HG03066 (cell line): Measurements from ENCODE around the gene NKX6-2.

Experiments used
- ATAC-seq: cut with Tn5 transposase; IDR thresholded peaks from one replicate; pipeline ENCODE4 v1.9.1; 2021; ENCODE audit warnings: low read depth; ENCODE audit not compliant: unreplicated experiment

The NKX6-2 gene

GRCh38 chr10:132813560-132814468 is 27.9 kb upstream of the NKX6-2 start:
- ATAC-seq, result no peak

- no peak for ATAC-seq
Observed at GRCh38 chr10:132813001-132813401, 27.1 kb upstream of the NKX6-2 start.

- no peak for ATAC-seq
Observed at GRCh38 chr10:132812520-132812919, 26.6 kb upstream of the NKX6-2 start.

GRCh38 chr10:132811891-132812481 is 26.0 kb upstream of the NKX6-2 start:
- no peak for ATAC-seq

GRCh38 chr10:132810807-132811700 is 25.1 kb upstream of the NKX6-2 start:
- no peak for ATAC-seq

- no peak for ATAC-seq
Observed at GRCh38 chr10:132810141-132810806, 24.3 kb upstream of the NKX6-2 start.

- ATAC-seq, result no peak
Observed at GRCh38 chr10:132809232-132810140, 23.5 kb upstream of the NKX6-2 start.

- ATAC-seq, result no peak
Observed at GRCh38 chr10:132808383-132809231, 22.7 kb upstream of the NKX6-2 start.

- no peak for ATAC-seq
Observed at GRCh38 chr10:132807621-132808049, 21.7 kb upstream of the NKX6-2 start.

GRCh38 chr10:132806561-132807003 is 20.6 kb upstream of the NKX6-2 start:
- ATAC-seq, result no peak

GRCh38 chr10:132806110-132806509 is 20.2 kb upstream of the NKX6-2 start:
- no peak for ATAC-seq

GRCh38 chr10:132805599-132805998 is 19.7 kb upstream of the NKX6-2 start:
- ATAC-seq, result no peak

- no peak for ATAC-seq
Observed at GRCh38 chr10:132804785-132805426, 19.0 kb upstream of the NKX6-2 start.

- ATAC-seq, result no peak
Observed at GRCh38 chr10:132804287-132804686, 18.3 kb upstream of the NKX6-2 start.

GRCh38 chr10:132803416-132804210 is 17.7 kb upstream of the NKX6-2 start:
- ATAC-seq, result no peak

GRCh38 chr10:132802694-132803320 is 16.9 kb upstream of the NKX6-2 start:
- no peak for ATAC-seq

- ATAC-seq, result no peak
Observed at GRCh38 chr10:132802048-132802447, 16.1 kb upstream of the NKX6-2 start.
